ENCODE results near the gene SBF2.

DNA sequence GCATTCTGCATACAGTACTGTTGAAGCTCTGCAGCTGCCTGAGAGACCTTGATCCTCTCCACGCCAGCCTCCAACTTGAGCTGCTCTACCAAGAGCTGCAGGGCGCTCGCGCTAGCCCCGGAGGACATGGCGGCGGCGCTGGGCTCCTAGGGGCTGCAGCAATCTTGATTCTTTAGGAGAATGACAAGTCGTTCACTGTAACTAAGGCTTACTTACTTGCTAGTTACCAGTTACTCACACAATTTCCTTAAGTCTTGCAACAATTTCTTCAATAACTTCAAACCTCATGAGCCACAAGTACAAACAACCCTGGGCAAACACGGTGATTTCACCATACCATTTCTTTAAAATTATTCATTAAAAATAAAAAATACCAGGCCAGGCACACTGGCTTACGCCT lies 21.9 kb downstream of the SBF2 start:
- no peak for TF ChIP-seq FOXP1 (IDR thresholded peaks at IDR 0.05)
- no peak for TF ChIP-seq FOXP1 (CRISPR knock-in tag; IDR thresholded peaks at IDR 0.05)
- TF ChIP-seq PTBP1 (IDR thresholded peaks at IDR 0.05; ENCODE audit: low read depth, low read length, poor library complexity, severe bottlenecking): no peak
- TF ChIP-seq, protein P1, sequence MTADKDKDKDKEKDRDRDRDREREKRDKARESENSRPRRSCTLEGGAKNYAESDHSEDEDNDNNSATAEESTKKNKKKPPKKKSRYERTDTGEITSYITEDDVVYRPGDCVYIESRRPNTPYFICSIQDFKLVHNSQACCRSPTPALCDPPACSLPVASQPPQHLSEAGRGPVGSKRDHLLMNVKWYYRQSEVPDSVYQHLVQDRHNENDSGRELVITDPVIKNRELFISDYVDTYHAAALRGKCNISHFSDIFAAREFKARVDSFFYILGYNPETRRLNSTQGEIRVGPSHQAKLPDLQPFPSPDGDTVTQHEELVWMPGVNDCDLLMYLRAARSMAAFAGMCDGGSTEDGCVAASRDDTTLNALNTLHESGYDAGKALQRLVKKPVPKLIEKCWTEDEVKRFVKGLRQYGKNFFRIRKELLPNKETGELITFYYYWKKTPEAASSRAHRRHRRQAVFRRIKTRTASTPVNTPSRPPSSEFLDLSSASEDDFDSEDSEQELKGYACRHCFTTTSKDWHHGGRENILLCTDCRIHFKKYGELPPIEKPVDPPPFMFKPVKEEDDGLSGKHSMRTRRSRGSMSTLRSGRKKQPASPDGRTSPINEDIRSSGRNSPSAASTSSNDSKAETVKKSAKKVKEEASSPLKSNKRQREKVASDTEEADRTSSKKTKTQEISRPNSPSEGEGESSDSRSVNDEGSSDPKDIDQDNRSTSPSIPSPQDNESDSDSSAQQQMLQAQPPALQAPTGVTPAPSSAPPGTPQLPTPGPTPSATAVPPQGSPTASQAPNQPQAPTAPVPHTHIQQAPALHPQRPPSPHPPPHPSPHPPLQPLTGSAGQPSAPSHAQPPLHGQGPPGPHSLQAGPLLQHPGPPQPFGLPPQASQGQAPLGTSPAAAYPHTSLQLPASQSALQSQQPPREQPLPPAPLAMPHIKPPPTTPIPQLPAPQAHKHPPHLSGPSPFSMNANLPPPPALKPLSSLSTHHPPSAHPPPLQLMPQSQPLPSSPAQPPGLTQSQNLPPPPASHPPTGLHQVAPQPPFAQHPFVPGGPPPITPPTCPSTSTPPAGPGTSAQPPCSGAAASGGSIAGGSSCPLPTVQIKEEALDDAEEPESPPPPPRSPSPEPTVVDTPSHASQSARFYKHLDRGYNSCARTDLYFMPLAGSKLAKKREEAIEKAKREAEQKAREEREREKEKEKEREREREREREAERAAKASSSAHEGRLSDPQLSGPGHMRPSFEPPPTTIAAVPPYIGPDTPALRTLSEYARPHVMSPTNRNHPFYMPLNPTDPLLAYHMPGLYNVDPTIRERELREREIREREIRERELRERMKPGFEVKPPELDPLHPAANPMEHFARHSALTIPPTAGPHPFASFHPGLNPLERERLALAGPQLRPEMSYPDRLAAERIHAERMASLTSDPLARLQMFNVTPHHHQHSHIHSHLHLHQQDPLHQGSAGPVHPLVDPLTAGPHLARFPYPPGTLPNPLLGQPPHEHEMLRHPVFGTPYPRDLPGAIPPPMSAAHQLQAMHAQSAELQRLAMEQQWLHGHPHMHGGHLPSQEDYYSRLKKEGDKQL (CRISPR knock-in tag; IDR thresholded peaks at IDR 0.05; ENCODE audit: low read depth): no peak
- TF ChIP-seq, protein P2, sequence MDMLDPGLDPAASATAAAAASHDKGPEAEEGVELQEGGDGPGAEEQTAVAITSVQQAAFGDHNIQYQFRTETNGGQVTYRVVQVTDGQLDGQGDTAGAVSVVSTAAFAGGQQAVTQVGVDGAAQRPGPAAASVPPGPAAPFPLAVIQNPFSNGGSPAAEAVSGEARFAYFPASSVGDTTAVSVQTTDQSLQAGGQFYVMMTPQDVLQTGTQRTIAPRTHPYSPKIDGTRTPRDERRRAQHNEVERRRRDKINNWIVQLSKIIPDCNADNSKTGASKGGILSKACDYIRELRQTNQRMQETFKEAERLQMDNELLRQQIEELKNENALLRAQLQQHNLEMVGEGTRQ (IDR thresholded peaks at IDR 0.05; ENCODE audit: low read depth, low read length): no peak
- TF ChIP-seq, protein P2 (CRISPR knock-in tag; IDR thresholded peaks at IDR 0.05; ENCODE audit: borderline replicate concordance): no peak
- no peak for TF ChIP-seq CREB1 (IDR thresholded peaks at IDR 0.05)
- TF ChIP-seq CREB1 (CRISPR knock-in tag; IDR thresholded peaks at IDR 0.05): no peak
- no peak for TF ChIP-seq HDAC2 (CRISPR knock-in tag; IDR thresholded peaks at IDR 0.05)
- TF ChIP-seq ZIK1 (CRISPR knock-in tag; IDR thresholded peaks at IDR 0.05; ENCODE audit: borderline replicate concordance, low read depth): no peak
- TF ChIP-seq, protein P3, sequence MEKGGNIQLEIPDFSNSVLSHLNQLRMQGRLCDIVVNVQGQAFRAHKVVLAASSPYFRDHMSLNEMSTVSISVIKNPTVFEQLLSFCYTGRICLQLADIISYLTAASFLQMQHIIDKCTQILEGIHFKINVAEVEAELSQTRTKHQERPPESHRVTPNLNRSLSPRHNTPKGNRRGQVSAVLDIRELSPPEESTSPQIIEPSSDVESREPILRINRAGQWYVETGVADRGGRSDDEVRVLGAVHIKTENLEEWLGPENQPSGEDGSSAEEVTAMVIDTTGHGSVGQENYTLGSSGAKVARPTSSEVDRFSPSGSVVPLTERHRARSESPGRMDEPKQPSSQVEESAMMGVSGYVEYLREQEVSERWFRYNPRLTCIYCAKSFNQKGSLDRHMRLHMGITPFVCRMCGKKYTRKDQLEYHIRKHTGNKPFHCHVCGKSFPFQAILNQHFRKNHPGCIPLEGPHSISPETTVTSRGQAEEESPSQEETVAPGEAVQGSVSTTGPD (CRISPR knock-in tag; IDR thresholded peaks at IDR 0.05): no peak
- TF ChIP-seq ZNF207 (IDR thresholded peaks at IDR 0.05; ENCODE audit: borderline replicate concordance): no peak
